PFSK-1 (cell line): ENCODE measurements around the gene CNOT11.

Source experiments
- POLR2AphosphoS5 ChIP-seq: IDR thresholded peaks from 2 replicates; pipeline ENCODE4 v1.6.1; 2012; ENCODE audit warnings: low read depth, mild to moderate bottlenecking, control low read depth, low read length, moderate library complexity
- SIN3A ChIP-seq: IDR thresholded peaks from 2 replicates; pipeline ENCODE4 v1.6.1; 2012; ENCODE audit warnings: mild to moderate bottlenecking, low read length, moderate library complexity, borderline replicate concordance; ENCODE audit not compliant: insufficient read depth
- TAF1 ChIP-seq: IDR thresholded peaks from 2 replicates; pipeline ENCODE4 v1.6.1; 2012; ENCODE audit warnings: low read length, control low read depth, borderline replicate concordance; ENCODE audit not compliant: insufficient read depth
- TF ChIP-seq, protein P1 (sequence below), 2 experiments: IDR thresholded peaks; 2 replicates each; pipeline versions ENCODE4 v1.6.1 to v1.8.0; 2011 to 2012; ENCODE audit warnings: low read depth in 2 of 2, low read length in 2 of 2, control low read depth in 1 of 2, inconsistent platforms in 1 of 2, mild to moderate bottlenecking in 1 of 2, moderate library complexity in 1 of 2; ENCODE audit not compliant: insufficient read depth in 1 of 2

DNA sequence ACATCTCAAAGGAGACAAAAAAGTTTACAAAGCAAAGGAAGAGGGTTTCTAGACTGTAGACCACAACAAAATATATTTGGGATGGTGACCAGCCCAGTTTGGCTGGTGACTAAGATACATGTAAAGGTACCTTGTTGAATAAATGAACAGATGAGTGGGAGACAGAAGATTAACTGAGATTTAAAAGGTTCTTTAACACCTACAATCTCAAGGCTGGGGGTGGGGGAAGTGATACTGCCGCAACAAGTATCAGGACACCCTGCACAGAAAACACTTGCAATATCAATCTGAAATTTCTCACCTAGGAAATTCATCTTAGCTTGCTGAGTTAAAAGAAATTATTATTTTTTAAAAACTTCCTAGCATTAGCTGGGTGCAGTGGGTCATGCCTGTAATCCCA lies 47.5 kb downstream of the CNOT11 start:
- TF ChIP-seq, protein P1, sequence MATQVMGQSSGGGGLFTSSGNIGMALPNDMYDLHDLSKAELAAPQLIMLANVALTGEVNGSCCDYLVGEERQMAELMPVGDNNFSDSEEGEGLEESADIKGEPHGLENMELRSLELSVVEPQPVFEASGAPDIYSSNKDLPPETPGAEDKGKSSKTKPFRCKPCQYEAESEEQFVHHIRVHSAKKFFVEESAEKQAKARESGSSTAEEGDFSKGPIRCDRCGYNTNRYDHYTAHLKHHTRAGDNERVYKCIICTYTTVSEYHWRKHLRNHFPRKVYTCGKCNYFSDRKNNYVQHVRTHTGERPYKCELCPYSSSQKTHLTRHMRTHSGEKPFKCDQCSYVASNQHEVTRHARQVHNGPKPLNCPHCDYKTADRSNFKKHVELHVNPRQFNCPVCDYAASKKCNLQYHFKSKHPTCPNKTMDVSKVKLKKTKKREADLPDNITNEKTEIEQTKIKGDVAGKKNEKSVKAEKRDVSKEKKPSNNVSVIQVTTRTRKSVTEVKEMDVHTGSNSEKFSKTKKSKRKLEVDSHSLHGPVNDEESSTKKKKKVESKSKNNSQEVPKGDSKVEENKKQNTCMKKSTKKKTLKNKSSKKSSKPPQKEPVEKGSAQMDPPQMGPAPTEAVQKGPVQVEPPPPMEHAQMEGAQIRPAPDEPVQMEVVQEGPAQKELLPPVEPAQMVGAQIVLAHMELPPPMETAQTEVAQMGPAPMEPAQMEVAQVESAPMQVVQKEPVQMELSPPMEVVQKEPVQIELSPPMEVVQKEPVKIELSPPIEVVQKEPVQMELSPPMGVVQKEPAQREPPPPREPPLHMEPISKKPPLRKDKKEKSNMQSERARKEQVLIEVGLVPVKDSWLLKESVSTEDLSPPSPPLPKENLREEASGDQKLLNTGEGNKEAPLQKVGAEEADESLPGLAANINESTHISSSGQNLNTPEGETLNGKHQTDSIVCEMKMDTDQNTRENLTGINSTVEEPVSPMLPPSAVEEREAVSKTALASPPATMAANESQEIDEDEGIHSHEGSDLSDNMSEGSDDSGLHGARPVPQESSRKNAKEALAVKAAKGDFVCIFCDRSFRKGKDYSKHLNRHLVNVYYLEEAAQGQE (IDR thresholded peaks at IDR 0.05; ENCODE audit: insufficient read depth in 1 of 2, low read depth in 2 of 2, low read length in 2 of 2) = no peak
- TF ChIP-seq POLR2AphosphoS5 (no peak), TAF1 (no peak), SIN3A (no peak)
